ENCODE measurements around the gene KIRREL3.
A peak's percentile ranks its signal among the peaks of the same experiment; 100 is the strongest.

The KIRREL3 gene

GRCh38 chr11:126592496-126593410 lies 407.8 kb downstream of the KIRREL3 start:
- DNase-seq, result no peak

GRCh38 chr11:126591966-126592489 lies 408.5 kb downstream of the KIRREL3 start:
- DNase-seq, result no peak

GRCh38 chr11:126589492-126589803 lies 411.1 kb downstream of the KIRREL3 start:
- no peak for DNase-seq

DNA sequence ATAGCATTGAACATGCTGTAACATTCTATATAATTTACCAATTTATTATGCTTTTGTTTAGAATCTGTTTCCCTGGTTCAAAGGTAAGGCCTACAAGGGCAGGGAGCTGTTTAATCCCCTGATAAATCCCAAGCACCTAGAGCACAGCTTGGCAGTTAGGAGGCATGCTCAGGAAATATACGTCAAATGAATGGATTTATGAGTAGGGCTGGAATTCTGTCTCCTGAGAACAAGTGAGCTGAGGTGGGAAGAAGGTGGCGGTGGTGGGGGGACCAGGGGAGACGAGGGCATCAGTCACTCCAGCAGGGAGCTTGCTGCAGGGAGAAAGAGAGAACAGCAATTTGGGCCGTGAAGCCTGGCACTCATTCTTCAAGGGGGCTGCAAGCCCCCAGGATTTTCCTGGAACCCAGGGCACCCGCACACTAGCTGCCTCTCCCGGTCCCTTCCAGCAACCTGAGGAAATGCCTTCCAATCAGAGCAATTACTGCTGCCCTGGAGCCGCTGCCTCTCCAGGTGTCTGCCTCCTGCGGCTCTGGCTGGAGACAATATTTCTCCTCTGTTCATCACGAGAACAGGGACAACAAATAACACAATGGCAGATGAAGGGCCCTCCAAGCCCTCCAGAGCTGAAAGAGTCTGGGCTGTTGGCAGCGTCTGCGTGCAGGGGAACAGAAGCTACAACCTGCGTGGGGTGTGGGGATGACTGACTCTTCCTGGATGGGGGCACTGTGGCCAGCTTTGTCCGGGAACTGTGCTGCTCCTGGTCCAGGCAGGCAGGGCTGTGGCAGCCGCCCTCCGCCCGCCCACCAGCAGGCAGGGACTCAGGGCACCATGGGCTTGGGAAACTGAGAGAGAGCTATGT lies 411.7 kb downstream of the KIRREL3 start:
- DNase-seq, result peak in 1 of 2 experiments; percentile 35

DNA sequence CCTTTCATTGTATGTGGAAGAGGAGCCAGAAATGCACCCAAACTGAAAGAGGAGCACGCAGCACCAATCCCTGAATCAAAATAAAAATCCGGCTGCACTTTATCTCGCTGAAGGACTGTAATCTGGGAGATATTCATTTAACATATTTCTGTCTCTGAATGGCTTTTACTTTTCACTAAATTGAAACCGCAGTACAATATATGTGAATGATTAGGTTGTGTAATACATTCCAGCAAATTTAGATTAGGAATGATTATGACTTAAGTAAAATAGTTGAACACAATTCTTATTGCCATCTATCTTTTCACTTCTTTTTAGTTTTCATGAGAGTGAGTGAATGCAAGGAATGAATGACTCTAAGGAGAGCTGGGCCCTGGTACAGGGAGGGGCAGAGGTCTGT lies 413.0 kb downstream of the KIRREL3 start:
- no peak for DNase-seq

- no peak for DNase-seq
These were observed 414.6 kb downstream of the KIRREL3 start for GRCh38 chr11:126585774-126586491.

GRCh38 chr11:126585388-126585773 lies 415.2 kb downstream of the KIRREL3 start:
- DNase-seq, result no peak

DNA sequence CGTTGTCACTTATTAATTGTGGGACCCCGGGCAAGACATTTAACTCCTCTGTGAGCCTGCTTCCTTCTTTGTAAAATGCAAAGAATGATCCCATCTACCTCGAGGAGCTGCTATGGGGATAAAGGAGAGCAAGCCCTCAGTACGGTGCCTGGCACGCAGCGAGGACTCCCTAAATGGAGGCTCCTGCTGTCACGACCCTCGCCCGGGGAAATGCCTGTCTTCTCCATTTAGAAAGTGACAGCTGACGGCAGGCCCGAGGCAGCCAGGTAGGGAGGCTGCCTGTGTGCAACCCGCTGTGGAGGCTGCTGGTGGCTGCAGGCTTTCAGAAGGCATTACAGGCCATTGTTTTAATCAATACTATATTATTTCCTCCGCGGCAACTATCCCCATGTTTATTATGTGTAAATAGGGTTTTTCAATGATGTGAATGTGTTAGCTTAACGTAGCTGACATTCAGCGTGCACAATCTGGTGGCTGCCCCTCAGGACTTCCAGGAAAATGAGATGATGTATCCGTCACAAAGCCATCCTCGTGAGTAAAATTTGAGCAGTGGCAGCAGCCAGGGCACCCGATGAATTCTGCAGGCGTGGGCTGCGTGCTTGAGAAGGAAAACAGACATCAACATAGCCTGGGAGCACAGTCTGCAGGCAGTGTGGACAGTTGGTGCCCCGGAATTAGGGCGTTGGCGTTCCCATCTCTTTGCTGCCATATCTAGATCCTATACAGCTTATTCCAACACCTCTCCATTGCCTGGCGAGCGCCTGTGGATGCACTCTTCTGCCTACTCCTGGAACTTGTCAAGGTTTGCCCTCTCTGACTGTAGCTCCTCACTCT lies 416.8 kb downstream of the KIRREL3 start:
- DNase-seq, result no peak

- no peak for DNase-seq
These were observed 417.5 kb downstream of the KIRREL3 start for GRCh38 chr11:126583101-126583500.

GRCh38 chr11:126581871-126582648 lies 418.5 kb downstream of the KIRREL3 start:
- no peak for DNase-seq

DNA sequence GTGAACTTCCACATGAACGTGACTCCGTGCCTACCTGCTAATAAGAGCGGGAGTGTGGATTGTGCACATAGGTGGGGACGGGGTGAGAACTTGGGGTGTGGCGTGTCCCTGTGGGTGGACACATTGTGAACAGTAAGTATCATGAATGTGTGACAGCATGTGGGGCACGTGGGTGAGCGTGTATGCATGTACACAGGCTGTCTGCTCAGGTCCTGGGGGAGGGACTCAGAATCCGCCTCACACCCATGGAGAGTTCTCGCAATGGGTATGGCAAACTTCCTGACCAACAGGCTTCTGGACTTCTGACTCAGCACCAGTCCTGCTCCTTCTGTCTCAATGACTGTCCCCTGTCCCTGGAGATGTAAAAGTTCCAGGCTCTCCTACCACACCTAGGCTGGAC lies 422.1 kb downstream of the KIRREL3 start:
- DNase-seq, result no peak

DNA sequence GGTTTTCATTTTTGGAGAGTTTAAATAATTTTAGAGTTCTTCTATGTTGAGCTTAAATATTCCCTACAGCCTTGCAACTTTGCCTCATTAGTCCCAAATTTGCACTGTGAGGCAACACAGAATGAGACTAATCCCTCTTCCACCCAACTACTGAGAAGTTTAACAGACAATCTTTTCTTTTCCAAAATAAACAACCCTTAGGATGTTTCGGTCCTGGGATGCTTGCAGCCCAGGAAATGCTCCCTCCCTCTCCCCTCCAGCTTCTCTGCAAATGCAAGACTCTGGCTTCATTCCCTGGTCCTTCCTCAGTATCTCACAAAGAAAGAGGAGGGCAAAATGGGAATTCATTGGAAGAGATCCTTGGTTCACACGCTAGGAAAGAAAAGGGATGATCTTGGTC lies 422.5 kb downstream of the KIRREL3 start:
- no peak for DNase-seq

GRCh38 chr11:126575849-126576248 lies 424.7 kb downstream of the KIRREL3 start:
- DNase-seq, result no peak

DNA sequence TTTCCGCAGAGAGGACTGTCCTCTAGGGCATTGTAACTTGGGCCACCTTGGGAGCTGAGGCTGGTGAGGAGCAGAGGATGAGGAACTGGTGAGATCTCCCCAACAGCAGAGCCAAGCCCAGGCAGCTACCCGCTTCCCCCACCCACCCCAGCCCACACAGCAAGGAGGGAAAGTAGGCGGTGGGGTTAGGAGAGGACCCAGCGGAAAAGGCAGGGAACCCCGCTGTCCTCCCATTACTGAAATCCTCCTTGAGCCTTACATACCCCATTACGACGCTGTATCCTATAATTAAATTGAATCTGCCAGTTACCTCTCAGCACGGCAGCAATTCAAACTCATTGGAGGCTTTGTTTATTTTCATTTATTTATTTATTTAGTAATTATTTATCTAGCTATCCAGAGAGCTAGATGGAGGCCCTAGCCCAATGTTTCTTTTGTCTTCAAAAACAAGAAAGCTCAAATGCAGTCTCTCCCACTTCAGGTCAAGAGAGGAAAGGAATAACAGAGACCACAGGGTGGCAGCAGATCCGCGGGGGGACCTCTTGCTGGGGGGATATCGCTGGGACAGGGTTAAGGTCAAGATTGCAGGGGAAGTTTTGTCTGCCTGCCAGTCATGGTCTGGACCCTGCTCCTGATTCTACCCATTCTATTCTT lies 427.1 kb downstream of the KIRREL3 start:
- DNase-seq, result no peak

DNA sequence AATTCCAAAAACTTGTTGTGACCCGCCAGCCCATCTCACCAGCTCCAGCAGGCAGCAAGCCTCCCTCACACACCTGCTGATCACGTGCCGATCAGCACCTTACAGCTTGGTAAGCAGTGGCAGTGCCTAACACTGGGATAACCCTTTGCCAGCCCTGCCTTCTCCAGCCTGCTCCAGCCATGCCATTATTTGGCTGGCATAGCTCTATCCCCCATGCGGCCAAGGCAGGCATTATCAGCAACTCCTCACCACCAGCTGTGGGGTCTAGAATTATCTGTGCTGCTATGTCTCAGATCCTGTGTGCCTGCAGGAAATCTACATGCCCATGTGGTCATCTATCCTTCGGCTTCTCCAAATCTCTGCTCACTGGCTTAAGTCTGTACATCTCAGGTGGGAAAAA lies 430.1 kb downstream of the KIRREL3 start:
- DNase-seq, result no peak

DNA sequence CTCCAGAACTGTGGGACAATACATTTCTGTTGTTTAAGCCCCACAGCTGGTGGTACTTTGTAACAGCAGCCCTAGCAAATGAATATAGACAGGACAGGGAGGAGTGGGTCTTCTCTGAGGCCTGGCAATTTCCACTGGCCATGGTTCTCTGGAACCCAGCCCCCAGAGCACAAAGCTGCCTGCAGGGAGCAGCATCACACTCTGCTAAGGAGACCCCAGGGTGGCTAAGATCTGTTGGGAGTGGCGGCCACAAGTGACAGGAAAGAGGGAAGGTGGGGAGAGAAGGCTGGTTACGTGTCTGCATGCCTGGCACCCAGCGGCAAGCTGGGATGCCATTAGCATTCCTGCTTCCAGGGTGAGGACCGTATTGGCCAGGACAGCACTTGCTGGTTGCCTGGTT lies 433.2 kb downstream of the KIRREL3 start:
- DNase-seq, result no peak

- no peak for DNase-seq
These were observed 436.0 kb downstream of the KIRREL3 start for GRCh38 chr11:126564566-126564965.

GRCh38 chr11:126561327-126561893 lies 439.2 kb downstream of the KIRREL3 start:
- DNase-seq, result no peak

DNA sequence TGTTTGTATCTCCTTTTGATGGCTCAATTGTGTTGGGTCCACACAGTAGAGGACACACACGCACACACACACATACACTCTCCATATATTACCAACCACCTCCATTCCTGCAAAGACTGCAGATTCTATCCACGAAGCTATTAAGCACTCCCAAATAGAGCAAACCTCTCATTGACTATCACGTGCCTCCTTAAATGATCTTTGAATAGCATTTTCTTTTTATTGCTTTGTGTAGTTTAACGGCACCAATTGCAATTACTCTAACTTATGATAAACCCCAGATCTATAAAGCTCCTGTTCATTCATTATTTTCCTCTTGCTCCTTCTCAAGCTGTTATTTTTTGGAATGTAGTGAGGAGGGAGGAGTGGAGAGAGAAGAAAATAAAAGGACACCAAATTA lies 440.3 kb downstream of the KIRREL3 start:
- DNase-seq, result no peak

All from NCI-H1930 (cell line).